HG02885 (cell line): ENCODE measurements around the gene TMPRSS7.

Experiments used
- ATAC-seq: cut with Tn5 transposase; IDR thresholded peaks from one replicate; pipeline ENCODE4 v1.9.1; 2021; ENCODE audit warnings: mild to moderate bottlenecking; ENCODE audit not compliant: unreplicated experiment, poor library complexity

TMPRSS7 gene

GRCh38 chr3:112034436-112034835 is at the start of gene TMPRSS7:
TMPRSS7 (plus strand) TSS chr3:112034736; CDS start chr3:112034846, 110 bp downstream.
- ATAC-seq = no peak

- no peak for ATAC-seq
Observed at GRCh38 chr3:111986800-111987199, 47.7 kb upstream of the TMPRSS7 start.

- ATAC-seq = peak; percentile 98
Observed at GRCh38 chr3:111989061-111989678, 45.4 kb upstream of the TMPRSS7 start.

DNA sequence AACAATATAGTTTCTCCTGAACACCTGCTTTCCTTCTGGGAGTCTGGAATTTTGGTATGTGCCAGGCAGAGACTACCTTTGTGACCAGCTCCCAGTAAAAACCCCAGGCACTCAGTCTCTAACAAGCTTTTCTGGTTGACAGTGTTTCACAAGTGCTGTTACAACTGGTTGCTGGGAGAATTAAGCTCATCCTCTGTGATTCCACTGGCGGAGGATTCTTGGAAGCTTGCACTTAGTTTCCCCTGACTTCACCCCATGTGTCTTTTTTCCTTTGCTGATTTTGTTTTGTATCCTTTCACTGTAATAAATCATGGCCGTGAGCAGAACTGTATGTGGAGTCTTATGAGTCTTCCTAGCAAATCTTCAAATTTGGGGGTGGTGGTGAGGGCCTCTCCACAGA is 41.5 kb upstream of the TMPRSS7 start:
- ATAC-seq = no peak

- peak; percentile 51 for ATAC-seq
Observed at GRCh38 chr3:111998636-111999483, 35.7 kb upstream of the TMPRSS7 start, which contains the start of gene TAGLN3. TAGLN3 (plus strand) TSS chr3:111998922; CDS start chr3:111999423, 501 bp downstream.

- ATAC-seq = no peak
Observed at GRCh38 chr3:111999484-112000324, 34.8 kb upstream of the TMPRSS7 start.

- no peak for ATAC-seq
Observed at GRCh38 chr3:112000367-112000771, 34.2 kb upstream of the TMPRSS7 start.

- ATAC-seq = no peak
Observed at GRCh38 chr3:112000966-112001365, 33.6 kb upstream of the TMPRSS7 start.

GRCh38 chr3:112001526-112001925 is 33.0 kb upstream of the TMPRSS7 start:
- ATAC-seq = no peak

- ATAC-seq = no peak
Observed at GRCh38 chr3:112002096-112002971, 32.2 kb upstream of the TMPRSS7 start.

DNA sequence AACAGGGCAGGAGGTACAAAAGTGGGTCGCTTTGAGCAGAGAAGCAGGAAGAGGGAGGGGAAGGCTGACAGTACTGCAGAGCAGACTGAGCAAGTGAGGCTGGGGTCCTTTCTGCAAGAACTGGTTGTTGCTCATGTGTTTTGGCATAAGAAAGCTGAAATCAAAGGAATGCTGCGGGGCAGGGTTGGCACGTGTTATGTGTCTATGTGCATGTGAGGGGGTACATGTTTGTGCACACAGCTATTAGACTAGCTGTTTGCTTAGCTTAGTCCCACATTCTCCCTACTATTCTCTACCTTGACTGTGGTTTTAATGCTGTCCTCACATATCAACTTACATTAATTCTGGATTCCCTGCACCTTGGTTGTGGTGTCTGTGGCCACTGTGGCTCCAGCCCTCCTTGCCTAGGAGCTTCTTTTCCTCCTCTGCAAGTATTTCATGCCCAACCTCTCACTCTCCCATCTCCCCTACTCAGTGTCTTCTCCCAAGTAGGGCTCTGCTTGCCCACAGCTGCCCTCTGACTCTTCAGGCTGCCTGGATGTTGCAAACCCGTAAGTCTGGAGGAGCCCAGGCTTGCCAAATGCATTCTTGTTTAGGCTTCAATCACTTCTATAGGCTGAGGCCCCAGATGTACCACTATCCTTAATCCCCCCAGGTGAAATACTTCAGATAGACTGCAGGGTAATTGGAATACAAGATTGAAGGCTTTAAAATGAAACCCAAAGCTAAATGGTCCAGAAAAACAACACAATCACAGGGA is 31.0 kb upstream of the TMPRSS7 start:
- no peak for ATAC-seq

DNA sequence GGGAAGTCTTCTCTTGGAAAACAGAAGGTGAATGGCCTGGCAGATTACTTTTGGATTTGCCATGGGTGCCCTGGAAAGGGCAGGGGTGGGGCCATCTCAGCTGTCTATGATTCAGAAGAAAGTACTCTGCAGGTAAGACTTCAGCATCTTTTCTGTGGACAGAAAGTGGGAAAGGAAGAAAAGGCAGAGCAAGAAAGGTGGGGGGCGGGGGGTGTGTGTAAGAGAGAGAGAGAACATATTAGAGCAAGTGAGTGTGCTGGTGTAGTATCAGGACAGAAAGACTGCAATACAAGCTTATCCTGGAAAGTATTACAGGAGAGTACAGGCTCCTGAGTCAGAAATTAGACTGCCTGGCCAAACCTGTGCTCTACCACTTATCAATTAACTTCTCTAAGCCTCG is 30.3 kb upstream of the TMPRSS7 start:
- no peak for ATAC-seq

GRCh38 chr3:112004669-112005068 is 29.9 kb upstream of the TMPRSS7 start:
- ATAC-seq = no peak

DNA sequence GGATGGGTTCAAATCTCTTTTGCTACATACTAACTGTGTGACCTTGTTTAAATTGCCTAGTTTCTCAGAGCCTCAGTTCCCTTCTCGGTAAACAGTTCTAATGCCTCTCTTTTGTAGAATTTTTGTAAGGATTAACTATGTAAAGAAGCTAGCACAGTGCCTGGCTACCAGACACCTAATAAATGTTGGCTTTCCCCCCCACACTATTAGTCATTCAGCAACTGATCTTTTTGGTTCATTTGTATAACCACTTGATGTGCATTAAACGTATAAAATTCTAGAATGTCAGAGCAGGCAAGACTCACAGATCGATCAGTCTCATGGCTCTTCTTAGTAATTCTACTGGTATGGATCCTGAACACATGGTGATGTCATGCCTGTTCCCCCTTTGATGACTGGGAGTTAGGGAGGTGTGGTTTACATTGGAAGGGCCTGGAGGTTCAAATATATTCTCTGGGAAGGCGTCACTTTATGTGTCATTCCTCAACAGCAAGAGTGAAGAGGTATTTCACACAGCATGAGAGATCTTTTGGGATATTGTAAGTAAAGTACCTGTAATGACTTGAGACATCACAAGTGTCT is 29.4 kb upstream of the TMPRSS7 start:
- no peak for ATAC-seq

- no peak for ATAC-seq
Observed at GRCh38 chr3:112007633-112008032, 26.9 kb upstream of the TMPRSS7 start.

GRCh38 chr3:112009670-112010069 is 24.9 kb upstream of the TMPRSS7 start:
- ATAC-seq = no peak

GRCh38 chr3:112010636-112011035 is 23.9 kb upstream of the TMPRSS7 start:
- no peak for ATAC-seq

DNA sequence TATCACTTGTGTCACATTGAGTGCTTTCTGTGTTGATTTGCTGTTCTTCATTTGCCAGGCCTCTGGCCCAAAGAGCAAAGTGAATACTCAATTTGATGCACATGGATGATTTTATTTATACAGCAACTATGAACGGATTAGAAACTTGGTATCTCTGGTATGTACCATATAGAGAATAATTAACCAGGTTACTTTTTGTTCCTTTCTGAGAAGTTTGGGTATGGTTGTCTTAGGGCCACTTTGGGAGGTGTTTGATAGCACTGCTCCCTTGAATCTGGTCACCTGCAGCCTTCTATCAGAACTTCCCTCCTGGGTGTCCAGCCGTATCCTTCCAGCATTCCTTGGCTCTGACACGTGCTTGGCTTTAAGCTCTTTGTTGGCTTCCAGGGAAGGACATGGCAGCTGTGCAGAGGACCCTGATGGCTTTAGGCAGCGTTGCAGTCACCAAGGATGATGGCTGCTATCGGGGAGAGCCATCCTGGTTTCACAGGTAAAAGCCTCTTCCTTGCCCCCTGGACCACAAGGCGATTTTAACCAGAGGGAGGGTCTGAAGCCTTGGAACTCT is 23.1 kb upstream of the TMPRSS7 start:
- ATAC-seq = no peak
